Measurements from ENCODE around the gene TTC22.

The TTC22 gene

GRCh38 chr1:54808443-54809207, 7.5 kb upstream of the TTC22 start:
- DNase-seq (ENCODE audit: low read depth in 2 of 2) = no peak

DNA sequence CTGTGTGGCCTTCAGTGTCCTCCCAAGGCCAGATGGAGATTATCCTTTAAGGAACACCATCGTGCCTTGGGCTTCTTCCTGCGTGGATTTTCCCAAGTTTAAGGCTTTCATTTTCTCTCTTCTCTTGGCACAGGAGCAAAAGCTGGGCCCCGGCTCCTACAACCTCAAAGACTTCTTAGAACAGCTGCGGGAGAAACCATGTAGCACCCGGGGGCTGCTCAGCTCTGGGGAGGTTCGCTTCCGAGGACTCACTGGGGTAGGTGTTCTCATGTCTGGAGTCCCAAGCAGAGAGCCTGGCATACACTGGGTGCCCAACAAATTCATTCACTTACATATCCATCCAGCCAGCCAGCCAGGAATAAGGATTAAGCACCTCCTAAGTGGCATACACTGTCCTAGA, 6.6 kb upstream of the TTC22 start:
- no peak for DNase-seq (ENCODE audit: low read depth in 2 of 2)

DNA sequence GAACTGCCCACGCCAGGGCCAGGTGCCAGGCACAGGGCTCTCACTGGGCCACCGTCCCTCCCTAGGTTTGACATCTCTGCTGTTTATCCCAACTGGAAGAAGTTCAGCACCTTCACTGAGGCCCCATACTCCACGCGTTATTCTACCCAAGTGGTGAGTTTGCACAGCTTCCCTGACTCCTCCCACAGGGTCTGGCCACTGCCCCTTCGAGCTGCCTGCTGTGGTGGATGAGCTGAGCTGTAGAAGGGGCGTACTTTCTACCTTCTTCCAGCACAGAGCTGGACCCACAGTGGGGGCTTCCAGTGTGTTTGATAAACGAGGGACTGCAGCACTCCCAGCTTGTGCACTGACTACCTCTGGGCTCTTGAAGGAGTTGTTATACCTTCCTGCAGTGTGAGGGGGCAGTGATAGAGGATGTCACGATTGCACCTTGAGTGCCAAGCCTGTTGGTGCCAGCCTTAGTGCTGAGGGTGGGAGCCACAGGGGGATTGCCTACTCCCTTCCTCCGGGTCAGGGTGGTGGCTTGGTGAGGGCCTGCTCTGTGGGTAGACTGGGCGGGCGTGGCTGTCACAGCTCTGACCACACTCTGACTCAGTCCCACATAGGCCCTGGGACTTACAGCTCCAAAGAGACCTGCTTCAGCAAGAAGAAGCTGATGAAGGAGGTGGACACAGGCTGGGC, 5.9 kb upstream of the TTC22 start:
- no peak for DNase-seq (ENCODE audit: low read depth in 2 of 2)

- no peak for DNase-seq (ENCODE audit: low read depth in 2 of 2)
Measured at GRCh38 chr1:54805981-54806381, 4.9 kb upstream of the TTC22 start.

GRCh38 chr1:54805466-54805865, 4.3 kb upstream of the TTC22 start:
- DNase-seq (ENCODE audit: low read depth in 2 of 2) = no peak

DNA sequence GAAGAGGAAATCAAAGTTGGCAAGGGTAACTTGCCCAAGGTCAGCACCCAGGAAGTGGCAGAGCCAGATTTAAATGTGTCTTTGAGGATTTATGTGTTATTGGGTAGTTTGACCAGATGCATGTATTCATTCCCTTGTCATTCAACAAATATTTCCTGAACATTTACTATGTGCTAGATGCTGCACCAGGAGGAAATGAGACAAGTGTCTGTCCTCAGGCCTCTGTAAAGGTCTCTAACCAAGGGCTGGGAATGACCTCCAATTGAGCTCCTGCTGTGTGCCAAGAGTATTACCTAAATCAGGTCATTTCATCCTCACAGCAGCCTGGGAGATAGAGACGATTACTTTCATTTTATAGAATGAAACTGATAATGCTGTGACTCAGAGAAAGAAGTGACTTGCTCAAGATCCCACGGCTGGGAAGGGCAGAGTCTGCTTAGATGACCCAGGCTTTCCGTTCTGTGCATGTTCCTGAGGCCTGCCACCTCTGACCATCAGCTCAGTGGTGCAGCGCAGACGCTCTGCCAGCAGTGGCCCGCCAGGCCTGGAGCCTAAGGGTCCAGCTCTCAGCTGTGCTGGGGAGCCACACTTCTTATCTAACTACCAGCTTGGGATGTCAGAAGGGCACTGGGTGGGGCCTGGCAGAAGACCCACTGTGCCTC, 3.5 kb upstream of the TTC22 start:
- DNase-seq (ENCODE audit: low read depth in 2 of 2) = no peak

DNA sequence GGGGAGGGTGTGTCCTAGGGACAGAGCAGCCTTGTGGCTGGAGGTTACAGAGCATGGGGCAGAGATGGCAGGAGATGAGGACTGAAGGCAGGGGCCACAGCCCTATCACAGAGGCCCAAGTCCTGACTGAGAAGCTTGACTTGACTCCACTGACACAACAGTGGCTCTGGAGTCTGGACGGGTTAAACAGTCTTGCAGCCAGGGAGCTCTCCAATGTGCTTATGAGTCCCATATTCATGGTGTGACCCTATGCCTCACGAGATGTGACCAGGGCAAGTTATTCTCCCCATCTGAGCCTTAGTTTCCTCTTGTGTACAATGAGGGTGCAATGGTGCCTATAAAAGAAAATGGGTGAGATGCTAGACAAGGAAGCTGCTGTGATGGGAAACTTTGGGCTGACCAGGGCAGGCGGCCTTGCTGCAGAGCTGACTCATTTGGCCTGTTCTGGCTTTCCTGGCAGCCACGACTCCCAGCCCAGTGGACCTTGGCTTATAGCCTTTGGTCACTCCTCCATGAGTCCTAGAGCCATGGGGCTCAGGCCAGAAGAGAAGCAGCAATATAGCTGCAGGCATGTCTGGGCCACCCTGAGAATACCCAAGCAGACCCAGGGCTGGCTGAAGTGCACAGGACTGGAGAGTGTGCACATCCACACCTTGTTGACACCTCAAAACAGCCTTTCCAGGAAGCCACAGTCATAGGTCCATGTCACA, 2.8 kb upstream of the TTC22 start:
- DNase-seq (ENCODE audit: low read depth in 2 of 2) = no peak

- no peak for DNase-seq (ENCODE audit: low read depth in 2 of 2)
Measured at GRCh38 chr1:54800041-54800898, 853 bp downstream of the TTC22 start.

GRCh38 chr1:54798769-54799641, 2.1 kb downstream of the TTC22 start:
- DNase-seq (ENCODE audit: low read depth in 2 of 2) = no peak

- DNase-seq (ENCODE audit: low read depth in 2 of 2) = no peak
Measured at GRCh38 chr1:54798206-54798605, 2.9 kb downstream of the TTC22 start.

DNA sequence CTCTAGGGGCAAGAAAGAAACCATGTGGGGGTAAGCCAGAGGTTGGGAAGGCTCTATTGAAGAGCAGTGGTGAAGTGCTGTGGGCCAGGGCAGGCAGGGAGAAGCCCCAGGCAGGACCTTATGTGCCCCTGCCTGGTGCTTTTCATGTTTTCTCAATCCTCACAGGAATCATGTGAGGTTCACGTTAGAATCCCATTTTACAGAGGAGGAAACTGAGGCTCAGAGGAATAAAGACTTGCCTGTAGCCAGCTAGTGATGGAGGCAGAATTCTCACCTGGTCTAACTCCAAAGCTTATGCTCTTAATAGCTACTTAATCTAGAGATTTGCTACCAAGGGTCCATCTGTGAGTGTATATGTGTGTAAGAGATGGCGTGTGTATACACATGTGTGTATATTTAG, 4.2 kb downstream of the TTC22 start:
- no peak for DNase-seq (ENCODE audit: low read depth in 2 of 2)

DNA sequence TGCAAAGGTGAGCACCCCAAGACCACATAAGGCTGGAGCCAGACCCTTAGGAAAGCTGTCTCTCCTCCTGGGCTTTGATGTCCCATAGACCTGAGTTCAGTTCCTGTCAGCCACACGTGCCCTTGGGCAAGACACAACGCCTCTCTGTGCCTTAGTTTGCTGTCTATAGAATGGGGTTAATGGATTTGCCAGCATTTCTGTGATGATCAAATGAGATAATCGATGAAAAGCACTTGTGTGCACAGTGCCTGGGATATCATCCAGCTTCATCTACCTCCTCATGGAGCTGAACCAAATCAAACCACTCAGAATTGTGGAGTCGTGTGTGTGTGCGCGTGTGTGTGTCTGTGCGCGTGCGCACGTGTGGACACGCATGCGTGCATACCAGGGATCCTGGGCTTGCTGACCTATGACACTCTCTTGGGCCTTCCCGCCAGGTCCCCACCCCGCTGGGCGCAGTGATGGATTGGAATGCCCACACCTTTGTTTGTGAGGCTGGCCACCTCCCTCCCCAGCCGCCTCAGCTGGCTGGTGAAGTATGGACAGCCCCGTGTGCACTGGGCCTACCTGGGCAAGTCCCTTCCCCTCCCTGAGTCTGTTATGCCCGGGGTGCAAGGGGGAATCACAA, 5.2 kb downstream of the TTC22 start:
- no peak for DNase-seq (ENCODE audit: low read depth in 2 of 2)

GRCh38 chr1:54795356-54795665, 5.8 kb downstream of the TTC22 start:
- DNase-seq (ENCODE audit: low read depth in 2 of 2) = no peak

DNA sequence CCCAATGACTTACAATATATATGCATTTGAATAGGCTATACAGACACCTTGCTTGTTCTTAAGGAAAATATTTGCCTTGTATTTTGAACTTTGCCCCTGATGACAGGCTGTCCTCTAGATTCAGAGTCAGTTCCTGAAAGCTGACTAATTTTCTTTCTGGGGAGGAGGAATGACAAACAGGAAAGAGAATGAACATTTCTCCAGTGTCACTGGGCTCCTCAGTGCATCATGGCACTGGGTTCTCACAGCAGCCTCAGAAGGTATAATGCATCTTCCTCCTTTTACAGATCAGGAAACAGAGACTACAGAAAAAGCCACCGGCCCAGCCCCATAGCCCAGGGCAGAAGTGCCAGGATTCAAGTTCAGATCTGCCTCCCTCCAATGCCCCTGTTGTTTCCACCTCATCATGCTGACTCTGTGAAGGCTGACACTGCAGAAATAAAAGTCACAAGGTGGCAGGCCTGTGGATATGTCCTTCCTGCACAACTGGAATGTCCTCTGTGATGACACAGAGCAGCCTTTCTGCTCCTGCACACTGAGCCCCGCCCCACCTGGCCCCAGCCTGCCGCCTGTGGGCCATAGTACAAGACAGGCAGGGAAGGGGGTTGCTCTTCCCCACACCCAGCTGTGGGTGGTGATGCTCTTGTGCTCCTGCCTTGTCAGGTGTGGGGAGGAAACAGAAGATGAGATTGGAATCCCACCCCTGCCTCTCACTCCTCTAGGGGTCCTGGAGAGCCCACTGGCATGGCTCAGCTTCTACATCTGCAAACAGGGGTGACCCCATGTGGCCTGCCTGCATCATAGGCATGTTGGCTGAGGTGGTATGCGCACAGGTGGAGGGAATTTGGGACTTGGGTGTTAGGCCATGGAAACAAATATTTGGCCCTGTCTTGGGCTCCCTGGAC, 6.4 kb downstream of the TTC22 start:
- no peak for DNase-seq (ENCODE audit: low read depth in 2 of 2)

GRCh38 chr1:54792686-54793282, 8.3 kb downstream of the TTC22 start:
- no peak for DNase-seq (ENCODE audit: low read depth in 2 of 2)

DNA sequence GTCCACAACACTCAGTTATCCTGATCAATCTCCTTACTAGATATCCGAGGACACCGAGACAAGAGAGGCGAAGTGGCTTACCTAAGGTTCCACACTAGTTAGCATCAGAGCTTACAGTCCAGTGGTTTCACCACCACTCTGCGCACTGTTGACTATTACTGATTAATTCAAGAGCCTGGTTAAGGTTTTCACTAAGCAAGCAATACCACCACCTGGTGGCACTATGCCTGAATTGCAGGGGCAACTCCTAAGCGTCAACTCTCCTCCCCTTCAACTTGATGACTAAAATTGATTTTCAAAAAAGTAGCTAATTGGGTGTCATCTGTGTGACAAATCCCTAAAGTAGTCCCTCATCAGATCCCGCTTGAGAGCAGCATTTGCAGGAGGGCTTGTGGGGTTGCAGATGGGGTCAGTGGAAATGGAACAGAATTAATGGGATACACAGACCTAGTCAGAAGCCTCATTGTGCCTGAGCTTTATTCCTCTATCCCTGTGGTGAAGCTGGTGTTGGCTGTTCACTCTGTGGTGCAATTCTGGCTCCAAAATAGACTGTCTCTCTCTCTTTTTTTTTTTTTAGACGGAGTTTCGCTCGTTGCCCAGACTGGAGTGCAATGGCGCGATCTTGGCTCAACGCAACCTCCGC, 9.1 kb downstream of the TTC22 start:
- DNase-seq (ENCODE audit: low read depth in 2 of 2) = no peak

GRCh38 chr1:54788459-54788858, 12.7 kb downstream of the TTC22 start:
- DNase-seq (ENCODE audit: low read depth in 2 of 2) = no peak

DNA sequence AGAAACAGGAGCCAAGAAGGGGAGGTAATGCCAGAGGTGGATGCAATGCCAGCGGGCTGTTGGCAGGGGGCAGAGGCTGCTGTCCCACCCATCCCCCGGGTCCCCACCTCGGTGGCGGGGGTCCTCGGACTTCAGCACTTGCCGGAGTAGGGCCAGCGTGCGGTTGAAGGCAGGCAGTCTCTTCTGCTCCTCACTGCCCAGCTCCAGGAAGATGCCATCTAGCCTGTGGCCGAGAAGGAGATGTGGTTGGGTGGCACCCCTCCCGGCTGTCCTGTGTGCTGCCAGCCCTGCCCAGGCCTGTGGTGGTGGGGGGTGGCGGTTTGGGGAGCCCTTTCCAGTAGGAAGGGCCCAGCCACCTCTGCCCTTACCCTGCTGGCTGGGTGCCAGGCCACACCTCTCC, 13.5 kb downstream of the TTC22 start:
- no peak for DNase-seq (ENCODE audit: low read depth in 2 of 2)
